Measurements from ENCODE around the gene MAPK8IP3. TPM values are rescaled to one million over a fixed set of nuclear protein-coding genes. Genes with fewer than 3 reads are reported as not detected.

The MAPK8IP3 gene
- total RNA-seq, 1 experiment from 2014 or later, result 41.1 TPM

DNA sequence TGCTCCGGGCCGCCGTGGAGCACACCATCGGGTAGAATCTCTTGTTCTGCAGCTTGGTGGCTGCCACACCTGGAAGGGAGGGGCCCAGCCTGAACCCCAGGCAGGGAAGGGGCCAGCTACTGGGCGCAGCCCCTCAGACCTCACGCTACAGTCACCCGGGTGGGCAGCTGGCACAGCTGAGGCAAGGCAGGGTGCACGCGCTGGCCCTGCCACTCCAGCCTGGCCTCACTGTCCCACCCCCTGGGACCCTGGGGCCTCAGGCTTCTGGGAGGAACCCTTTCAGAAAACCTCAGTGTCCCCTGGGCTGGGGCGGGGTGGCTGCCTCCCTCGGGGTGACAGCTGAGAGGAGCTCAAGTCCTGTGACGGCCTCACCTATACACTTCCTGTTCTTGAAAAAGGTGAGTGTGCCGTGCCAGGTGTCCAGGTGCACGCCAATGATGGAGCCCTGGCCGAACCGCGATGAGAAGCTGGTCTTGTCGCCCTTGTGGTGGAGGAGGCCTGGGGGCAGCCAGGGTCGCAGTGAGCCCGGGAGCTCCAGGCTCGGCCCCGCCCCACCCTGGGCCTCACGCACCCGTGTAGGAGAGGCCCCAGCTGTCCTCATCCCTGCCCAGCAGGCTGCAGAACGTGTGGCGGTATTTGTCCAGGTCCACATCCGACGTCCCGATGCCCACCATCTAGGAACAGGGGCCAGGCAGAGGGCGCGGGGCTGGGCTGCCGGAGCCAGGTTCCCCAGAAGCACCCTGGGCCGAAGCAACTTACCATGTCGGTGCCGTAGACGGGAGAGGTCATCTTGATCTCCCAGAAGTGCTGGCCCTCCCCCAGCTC lies 71.6 kb downstream of the MAPK8IP3 start:
- Histone ChIP-seq H3K4me3 (ENCODE audit: low read length) (no peak overlapping the region), H3K4me1 (ENCODE audit: insufficient read depth, low read length) (peaks cover 18% of the 10 kb centered on the region; the same call in 1 of the 2 replicates), H4K20me1 (ENCODE audit: low read length) (peaks cover 3% of the 10 kb centered on the region; the same call in 1 of the 2 replicates), H3F3A (ENCODE audit: low read length, unreplicated experiment) (no peaks in the 10 kb centered on the region), H3K9me2 (replicated peaks; ENCODE audit: low read length) (no peaks in the 10 kb centered on the region), H3K27me3 (ENCODE audit: low read length) (no peaks in the 10 kb centered on the region), H2AFZ (ENCODE audit: low read length) (no peak overlapping the region), H3K27ac (ENCODE audit: low read length) (no peak overlapping the region), H3K79me2 (ENCODE audit: low read length) (peaks cover 36% of the 10 kb centered on the region), H3K9me3 (ENCODE audit: low read length) (no peaks in the 10 kb centered on the region), H3K36me3 (ENCODE audit: low read depth, low read length) (no peaks in the 10 kb centered on the region), H3K4me2 (ENCODE audit: low read length) (no peak overlapping the region), H3K9ac (ENCODE audit: low read length) (no peak overlapping the region)
- POLR2A ChIA-PET (ENCODE audit: unreplicated experiment), result no interaction called here
- ATAC-seq (no peak), DNase-seq (no peak)
- CTCF ChIA-PET, result no interaction called here
- no peak for TF ChIP-seq EZH2 (IDR thresholded peaks at IDR 0.05; ENCODE audit: low read length, unreplicated experiment)
- TF ChIP-seq, protein P1, sequence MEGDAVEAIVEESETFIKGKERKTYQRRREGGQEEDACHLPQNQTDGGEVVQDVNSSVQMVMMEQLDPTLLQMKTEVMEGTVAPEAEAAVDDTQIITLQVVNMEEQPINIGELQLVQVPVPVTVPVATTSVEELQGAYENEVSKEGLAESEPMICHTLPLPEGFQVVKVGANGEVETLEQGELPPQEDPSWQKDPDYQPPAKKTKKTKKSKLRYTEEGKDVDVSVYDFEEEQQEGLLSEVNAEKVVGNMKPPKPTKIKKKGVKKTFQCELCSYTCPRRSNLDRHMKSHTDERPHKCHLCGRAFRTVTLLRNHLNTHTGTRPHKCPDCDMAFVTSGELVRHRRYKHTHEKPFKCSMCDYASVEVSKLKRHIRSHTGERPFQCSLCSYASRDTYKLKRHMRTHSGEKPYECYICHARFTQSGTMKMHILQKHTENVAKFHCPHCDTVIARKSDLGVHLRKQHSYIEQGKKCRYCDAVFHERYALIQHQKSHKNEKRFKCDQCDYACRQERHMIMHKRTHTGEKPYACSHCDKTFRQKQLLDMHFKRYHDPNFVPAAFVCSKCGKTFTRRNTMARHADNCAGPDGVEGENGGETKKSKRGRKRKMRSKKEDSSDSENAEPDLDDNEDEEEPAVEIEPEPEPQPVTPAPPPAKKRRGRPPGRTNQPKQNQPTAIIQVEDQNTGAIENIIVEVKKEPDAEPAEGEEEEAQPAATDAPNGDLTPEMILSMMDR (conservative IDR thresholded peaks at IDR 0.05; ENCODE audit: low read depth, low read length), result no peak
- TF ChIP-seq EZH2phosphoT487 (IDR thresholded peaks at IDR 0.05; ENCODE audit: borderline replicate concordance, low read length), result no peak
- BruUV-seq (replicated peaks), result no TSS peak
- intact Hi-C loops (cut with micrococcal nuclease), result no loop called here

DNA sequence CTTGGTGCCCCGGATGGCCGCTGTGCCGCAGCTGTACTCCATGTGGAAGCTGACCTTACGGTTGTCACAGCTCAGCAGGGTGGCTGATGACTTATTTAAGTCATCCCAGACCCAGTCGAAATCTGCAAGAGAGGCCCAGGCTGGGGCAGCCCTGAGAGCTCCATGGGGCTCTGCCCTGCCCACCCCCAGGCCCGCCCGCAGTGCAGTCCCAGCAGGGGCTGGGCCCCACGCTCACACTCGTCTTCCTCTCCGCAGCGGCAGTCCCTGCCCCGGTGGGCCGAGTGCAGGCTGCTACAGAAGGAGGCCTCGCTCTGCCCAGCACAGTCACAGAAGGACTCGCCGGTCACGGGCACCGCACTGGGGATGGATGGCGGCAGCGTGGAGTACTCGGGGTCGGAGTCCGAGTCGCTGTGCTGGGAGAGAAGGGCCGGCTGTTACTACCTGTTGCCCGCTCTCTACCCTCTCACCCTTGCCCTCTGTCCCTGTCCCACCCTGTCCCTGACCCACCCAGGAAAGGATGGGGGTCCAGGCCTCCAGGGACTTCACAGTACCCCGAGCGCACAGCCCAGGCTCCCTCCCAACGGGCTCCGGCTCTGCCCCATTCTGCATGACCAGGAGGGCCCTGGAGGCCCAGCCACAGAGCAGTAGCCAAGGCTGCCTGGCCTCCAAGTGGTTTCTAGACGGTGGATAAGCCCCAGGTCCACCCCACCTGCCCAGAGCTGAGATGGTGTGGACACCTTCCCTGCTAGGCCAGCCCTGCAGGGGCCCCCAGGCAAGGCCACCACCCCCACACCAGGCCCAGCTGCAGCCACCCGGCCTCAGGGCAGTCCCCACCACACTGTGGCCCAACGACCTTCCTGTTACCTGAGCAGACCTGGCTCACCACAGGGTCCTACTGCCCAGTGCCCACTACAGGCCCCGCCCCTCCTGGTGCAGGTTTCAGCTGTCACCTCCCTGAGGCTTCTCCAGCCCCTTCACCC lies 72.5 kb downstream of the MAPK8IP3 start:
- Histone ChIP-seq H3K79me2 (ENCODE audit: low read length) (peaks cover 38% of the 10 kb centered on the region), H3K27me3 (ENCODE audit: low read length) (no peaks in the 10 kb centered on the region), H3K4me2 (ENCODE audit: low read length) (no peak overlapping the region), H3K9me3 (ENCODE audit: low read length) (no peaks in the 10 kb centered on the region), H3K36me3 (ENCODE audit: low read depth, low read length) (no peaks in the 10 kb centered on the region), H4K20me1 (ENCODE audit: low read length) (peaks cover 3% of the 10 kb centered on the region; the same call in 1 of the 2 replicates), H3K27ac (ENCODE audit: low read length) (no peak overlapping the region), H3K4me3 (ENCODE audit: low read length) (no peak overlapping the region), H3K4me1 (ENCODE audit: insufficient read depth, low read length) (peaks cover 18% of the 10 kb centered on the region; the same call in 1 of the 2 replicates), H3F3A (ENCODE audit: low read length, unreplicated experiment) (no peaks in the 10 kb centered on the region), H2AFZ (ENCODE audit: low read length) (no peak overlapping the region), H3K9me2 (replicated peaks; ENCODE audit: low read length) (no peaks in the 10 kb centered on the region), H3K9ac (ENCODE audit: low read length) (no peak overlapping the region)
- no peak for ATAC-seq
- TF ChIP-seq EZH2 (IDR thresholded peaks at IDR 0.05; ENCODE audit: low read length, unreplicated experiment), result no peak
- no peak for TF ChIP-seq EZH2phosphoT487 (IDR thresholded peaks at IDR 0.05; ENCODE audit: borderline replicate concordance, low read length)
- TF ChIP-seq, protein P1 (conservative IDR thresholded peaks at IDR 0.05; ENCODE audit: low read depth, low read length), result no peak
- ChIA-PET CTCF (no interaction called here), POLR2A (ENCODE audit: unreplicated experiment) (no interaction called here)
- no peak for DNase-seq
- intact Hi-C loops (cut with micrococcal nuclease), result no loop called here
- BruUV-seq (replicated peaks), result no TSS peak
